CD1c-positive myeloid dendritic cell (primary cell): Measurements from ENCODE around the gene MAP2.
A peak's percentile ranks its signal among the peaks of the same experiment; 100 is the strongest.

Experiments
- DNase-seq: peaks from one replicate; pipeline ENCODE4 v3.0.0-alpha.2; 2016; ENCODE audit errors: extremely low spot score

MAP2 gene

DNA sequence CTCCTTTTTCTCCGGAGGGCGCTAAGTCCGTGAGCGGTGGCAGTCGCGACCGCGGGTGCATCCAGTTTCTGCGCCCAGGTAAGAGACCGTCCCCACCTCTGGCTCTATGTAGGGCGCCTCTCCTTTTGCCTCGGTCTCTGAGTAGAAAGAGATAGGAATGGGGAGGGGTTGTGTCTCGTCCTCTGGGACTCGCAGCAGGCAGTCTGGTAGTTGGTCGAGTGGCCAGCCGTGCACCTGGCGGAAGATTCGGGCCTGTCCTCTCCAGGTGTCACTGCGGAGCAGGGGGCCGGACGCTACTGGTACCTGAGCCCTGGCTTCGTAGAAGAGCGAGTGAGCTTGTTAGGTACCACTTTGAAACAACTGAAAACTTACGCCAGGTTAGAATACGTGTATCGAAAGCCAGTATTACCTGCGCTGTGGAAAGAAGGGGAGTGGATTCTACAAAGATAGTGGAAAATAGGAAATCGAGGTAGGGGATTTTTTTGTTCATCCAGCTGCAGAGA, 403 bp downstream of the MAP2 start:
- DNase-seq = no peak

DNA sequence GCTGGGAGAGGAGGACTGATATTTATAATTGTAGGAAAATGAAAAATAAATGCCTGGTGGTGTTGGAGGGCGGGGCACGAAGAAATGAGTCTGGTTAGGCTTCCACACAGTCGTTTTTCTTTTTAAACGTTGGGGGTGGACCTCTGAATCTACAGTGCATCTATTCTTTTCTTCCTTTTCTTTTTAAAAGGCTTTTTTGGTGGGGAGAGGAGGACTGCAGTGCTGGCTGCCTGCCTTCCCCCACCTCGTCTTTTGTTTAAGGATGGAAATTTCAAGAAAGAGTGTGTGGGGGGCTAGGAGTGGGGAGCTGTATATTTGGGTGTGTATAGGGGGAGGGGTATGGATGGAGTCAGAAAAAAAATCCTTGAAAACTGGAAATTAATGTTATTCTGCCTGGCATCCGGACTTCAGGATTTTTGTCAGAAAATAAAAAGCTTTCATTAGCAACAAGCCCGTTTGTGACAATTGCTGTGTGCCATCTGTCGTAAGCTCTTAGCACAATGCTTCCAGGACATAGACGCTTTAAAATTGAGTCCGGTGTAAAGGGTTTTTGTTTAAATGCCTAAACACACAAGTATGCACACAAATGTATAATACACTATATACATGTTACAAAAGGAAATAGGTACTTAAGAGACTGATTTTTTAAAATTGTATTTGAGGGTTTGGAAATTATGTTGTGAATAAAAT, 1.1 kb downstream of the MAP2 start:
- no peak for DNase-seq

- DNase-seq = peak; percentile 18
Measured at GRCh38 chr2:209425471-209426071, 1.7 kb downstream of the MAP2 start.

DNA sequence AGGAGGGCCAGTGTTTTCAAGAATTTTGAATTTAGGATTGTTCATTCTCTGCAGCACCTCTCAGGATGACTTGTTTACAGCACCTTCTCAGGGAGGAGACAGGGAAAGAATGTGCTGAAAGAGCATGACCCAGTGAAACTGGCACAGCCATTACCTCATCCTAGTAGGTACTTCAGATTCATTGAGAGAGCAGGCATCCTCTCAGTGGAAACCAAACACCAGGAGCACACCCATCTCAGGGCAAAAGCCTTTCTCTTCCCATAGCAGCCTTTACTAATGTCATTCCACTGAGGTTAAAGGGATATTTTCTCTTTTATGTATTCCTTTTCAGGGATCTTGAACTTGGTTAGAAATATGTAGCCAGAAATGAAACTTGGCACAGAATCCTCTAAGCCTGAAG, 2.6 kb downstream of the MAP2 start:
- no peak for DNase-seq

DNA sequence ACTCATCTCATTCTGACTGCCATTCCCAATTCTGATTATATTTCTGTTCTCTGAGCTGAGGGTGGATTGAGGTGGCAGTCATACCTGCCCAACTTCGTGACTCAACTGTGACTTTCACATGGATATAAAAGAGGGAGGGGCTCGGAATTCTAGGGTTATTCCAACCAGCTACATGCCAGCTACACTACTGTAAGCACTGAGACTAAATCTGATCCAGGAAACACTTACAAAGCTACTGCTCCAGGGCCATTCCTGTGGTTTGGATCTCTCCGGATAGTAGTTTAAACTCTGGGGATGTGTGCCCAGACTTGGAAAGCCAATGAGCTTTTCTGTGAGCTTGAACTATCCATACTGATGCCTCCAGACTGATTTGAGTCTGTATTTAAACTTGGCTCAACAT, 7.9 kb downstream of the MAP2 start:
- no peak for DNase-seq

DNA sequence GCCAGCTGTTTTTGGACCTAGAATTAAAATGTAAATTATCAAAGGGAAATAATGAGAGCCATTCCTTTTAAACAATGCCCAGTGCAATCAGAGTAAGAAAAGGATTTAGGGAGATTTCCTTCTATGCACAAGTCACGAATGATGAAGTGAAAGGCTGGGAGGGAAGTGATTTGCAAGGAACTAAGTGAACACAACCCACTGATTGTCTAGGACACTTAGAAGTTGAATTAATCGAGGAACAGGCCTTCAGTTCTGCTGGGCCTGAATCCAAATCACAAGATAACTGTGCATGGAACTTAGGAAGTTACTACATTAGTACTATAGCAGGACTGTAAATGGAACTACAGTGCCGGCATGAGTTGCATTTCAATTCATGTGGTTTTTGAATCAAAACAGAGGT, 17.7 kb downstream of the MAP2 start:
- peak; percentile 7 for DNase-seq

GRCh38 chr2:209442939-209443338, 19.1 kb downstream of the MAP2 start:
- DNase-seq = no peak

- DNase-seq = no peak
Measured at GRCh38 chr2:209445485-209445884, 21.6 kb downstream of the MAP2 start.

DNA sequence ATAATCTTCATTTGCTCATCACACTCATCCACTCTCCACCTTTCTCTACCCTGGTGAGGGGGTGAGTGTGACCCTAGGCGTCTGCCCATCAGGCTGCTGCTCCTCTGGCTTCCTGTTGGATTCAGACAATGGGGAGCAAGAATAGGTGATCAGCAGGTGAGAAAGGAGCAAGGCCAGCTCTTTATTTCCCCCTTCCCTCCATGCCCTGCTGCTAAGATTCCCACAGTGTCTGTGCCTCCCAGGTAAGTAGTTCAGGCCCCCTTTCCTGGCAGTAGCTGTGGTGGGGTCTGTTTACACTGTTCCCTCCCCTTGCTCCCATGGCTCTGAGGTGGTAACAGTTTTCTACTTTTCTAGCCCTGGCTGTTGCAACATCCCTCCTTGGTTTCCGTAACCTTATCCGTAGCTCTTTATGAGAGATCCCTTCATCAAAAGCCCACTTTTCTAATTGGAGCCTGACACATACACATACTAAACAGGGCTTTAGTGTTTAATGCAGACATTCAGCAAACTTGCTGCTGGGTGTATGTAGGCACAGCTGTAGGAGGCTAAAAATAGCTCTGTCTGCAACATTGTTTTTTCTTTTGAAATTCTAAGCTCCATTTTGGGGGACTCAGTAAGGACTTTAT, 27.5 kb downstream of the MAP2 start:
- DNase-seq = no peak

DNA sequence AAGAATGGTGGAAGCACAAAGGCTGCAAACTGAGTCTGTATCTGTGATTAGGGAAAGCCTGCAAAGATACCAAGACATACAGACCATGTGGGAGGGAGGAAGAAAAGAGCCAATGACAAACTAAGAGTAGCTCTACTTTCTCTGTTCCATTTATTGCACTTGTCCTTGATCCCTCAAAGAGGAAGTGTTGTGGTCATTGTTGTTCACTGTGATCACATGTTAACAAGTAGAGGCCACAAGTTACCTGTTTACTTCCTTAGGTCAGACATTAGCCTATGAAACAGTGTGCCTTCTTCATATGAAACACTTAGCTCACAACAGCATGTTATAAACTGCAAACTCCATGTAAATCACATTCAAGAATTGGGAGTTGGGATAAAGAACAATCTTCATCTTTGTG, 32.6 kb downstream of the MAP2 start:
- DNase-seq = no peak

GRCh38 chr2:209458008-209458979, 34.4 kb downstream of the MAP2 start:
- no peak for DNase-seq

DNA sequence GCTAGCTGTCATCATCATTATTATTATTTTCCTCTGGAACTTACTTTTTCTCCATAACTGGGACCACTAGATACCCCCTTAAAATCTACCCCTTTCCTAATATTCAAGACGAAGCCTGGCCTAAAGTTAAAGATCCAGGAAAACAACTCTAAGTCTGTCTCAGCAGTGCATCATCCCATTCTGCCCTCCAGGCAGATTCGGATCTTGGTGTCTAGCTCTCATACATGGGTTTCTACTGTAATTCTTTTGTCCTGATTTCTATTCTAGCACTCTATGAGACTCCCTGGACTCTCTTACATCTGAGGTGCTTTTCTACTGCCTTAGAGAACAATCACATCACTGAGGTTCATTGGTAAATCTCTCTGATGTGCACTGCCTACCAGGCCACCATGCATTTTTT, 35.5 kb downstream of the MAP2 start:
- DNase-seq = no peak

GRCh38 chr2:209460151-209460761, 36.4 kb downstream of the MAP2 start:
- DNase-seq = no peak

DNA sequence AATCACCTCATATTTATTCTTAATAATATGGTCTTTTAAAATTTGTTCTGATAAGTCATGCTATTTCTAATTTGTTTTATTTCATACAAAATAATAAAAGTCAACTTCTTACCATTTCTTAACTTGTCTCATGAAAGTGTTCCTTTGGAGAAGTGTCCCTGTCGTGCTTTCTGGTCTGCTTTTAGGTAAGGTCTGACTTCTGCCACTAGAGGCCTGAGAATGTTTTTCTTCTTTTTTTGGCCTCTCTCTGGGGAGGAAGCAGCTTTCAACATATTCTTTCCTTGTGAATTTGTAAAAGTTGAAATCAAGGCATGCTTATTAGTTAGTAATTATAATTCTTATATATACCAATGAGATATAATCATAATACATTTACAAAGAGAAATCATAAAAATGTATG, 39.4 kb downstream of the MAP2 start:
- no peak for DNase-seq

DNA sequence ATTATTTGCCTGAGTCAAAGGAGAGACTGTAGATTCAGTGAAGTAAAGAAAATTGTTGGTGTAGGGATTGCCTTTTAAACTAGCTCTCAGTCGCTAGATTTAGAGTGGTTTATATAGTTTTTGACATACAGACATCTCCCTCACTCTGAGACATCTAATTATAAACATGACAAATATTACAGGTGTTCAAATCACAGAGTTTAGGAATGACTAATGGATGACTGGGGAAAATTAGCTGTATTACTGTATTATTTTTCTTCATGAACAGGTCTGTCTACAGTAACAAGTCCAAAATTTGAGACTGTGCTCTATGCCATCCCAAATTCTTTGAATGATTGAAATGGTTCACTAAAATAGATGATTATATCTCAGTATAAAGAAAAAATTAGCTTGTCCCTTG, 40.0 kb downstream of the MAP2 start:
- DNase-seq = no peak

DNA sequence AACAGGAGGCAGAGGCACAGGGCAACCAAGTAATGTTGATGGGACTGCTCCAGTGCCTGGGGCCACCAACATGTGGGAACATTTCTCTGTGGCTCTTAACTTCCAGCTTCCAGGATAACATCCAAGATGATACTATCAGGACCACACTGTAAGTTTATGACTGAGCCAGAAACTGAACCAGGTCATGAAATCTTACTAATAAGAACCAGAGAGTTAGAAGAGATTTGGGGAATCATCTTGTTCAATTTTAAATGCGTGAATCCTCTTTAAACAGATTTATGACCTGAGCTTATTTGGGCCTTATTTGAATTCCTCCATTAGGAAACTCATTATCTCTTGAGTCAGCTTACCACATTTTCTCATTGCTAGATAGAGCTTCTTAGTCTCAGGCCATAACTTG, 45.0 kb downstream of the MAP2 start:
- no peak for DNase-seq

DNA sequence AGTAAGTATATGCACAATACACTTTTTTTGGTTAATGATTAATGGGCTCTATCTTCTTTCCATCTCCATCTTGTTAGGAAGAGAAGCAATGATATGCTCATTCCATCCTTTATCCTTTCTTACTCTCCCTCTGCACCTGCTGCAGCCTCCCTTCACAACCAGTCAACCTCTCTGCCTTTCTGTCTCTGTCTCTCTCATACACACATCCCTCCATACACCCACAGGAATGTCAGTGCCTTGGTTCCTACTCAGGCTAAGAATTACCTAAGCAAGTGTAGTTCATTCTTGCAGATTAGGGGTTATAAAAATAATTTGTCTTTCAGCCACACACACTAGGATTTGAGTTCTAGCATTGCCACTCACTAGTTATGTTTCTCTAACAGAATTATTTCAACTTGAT, 45.6 kb downstream of the MAP2 start:
- no peak for DNase-seq

DNA sequence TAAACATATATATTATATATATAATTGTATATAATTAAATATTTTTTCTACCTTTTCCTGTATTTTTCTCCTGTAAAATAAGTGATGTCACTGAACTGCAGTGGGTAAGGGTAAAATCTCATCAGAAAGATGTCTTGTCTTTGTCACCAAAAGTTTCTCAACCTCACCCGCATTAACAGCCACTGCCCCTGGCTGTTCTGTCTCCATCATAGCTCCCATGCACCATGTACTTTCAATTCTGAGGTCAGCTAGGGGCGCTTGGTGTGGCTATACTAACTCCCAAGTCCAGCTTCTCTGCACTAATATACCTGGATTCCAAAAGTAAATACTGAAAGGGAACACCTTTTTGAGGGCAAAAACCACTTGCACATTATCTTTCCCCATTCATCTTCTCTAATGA, 46.6 kb downstream of the MAP2 start:
- DNase-seq = no peak

- no peak for DNase-seq
Measured at GRCh38 chr2:209471037-209471436, 47.2 kb downstream of the MAP2 start.

GRCh38 chr2:209472112-209472832, 48.4 kb downstream of the MAP2 start:
- no peak for DNase-seq

DNA sequence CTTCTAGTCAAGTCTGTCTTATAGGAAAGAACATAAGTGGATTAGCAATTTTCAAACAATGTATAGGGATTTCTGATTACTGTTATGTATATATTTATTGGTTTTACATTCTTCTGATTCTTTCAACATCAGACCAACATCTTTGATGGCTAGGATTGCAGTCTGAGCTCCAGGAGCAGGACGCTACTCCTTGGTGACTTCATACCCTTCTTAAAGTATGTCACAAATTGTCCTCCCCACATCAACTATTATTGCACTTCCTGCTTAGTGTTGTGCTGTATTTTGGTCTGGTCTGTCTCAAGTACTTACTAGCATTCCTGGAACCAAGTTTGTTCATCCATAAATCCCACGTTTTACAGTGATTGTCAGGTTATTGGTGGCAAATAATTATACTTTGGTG, 49.0 kb downstream of the MAP2 start:
- no peak for DNase-seq
